Measurements from ENCODE around the gene ASPN. TPM values are rescaled to one million over a fixed set of nuclear protein-coding genes. Genes with fewer than 3 reads are reported as not detected.
A peak's percentile ranks its signal among the peaks of the same experiment; 100 is the strongest.

ASPN gene
- total and polyA plus RNA-seq, 9 of the 15 experiments (the other 6 are each of a cell fraction or from before 2014, with no cell fraction given): 0.03 to 0.07 TPM; not detected in 7

DNA sequence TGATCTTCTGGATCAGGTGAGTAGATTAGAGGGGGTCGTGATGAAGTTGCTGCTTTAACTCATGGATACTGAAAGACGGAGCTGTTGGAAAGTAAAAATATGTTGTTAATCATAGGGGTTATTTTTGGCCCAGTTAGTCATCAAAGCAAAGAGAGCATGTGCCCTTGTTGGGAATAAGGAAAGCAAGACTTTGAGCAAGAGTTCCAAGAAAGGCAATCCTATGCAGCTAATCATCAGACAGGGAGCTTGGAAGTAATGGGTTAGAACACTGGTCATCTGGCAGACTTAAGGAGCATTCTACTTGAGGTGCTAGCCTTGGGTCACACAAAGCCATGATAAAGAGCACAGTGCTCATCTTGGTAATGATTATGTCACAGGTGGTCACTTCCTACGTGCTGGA lies 18.3 kb downstream of the ASPN start:
- POLR2A ChIA-PET: interaction anchor here (0.7 to 0.8 kb wide), 2 partner anchors 9 to 426 kb away, joined by 3 to 4 read pairs; no protein-coding TSS in a partner anchor
- in situ Hi-C loops (cut with MboI): no loop called here

More for the DNA sequence above, 18.3 kb downstream of the ASPN start:
- Histone ChIP-seq H3K79me2 (ENCODE audit: control insufficient read depth, insufficient read depth, low read length) (no peaks in the 10 kb centered on the region), H3K27me3 (ENCODE audit: control insufficient read depth in 2 of 2, insufficient read depth in 2 of 2, low read length in 2 of 2) (no peaks in the 10 kb centered on the region), H3K36me3 (ENCODE audit: control insufficient read depth, insufficient read depth, low read length) (no peaks in the 10 kb centered on the region), H4K20me1 (replicated peaks; ENCODE audit: control insufficient read depth, insufficient read depth, low read length) (no peaks in the 10 kb centered on the region; the same call in 1 of the 2 replicates), H3K4me2 (ENCODE audit: insufficient read depth, low read length) (no peak overlapping the region), H3K4me3 (no peak overlapping the region), H3K27ac (ENCODE audit: extremely low read depth, low read depth, low read length) (no peak overlapping the region), H3K4me1 (replicated peaks in 1 of 2; ENCODE audit: control insufficient read depth in 2 of 2, insufficient read depth in 2 of 2, low read length in 2 of 2) (no peaks in the 10 kb centered on the region), H2AFZ (ENCODE audit: low read depth, low read length) (no peak overlapping the region), H3K9me3 (replicated peaks; ENCODE audit: control insufficient read depth, insufficient read depth, low read depth, low read length) (no peaks in the 10 kb centered on the region), H3K9ac (ENCODE audit: insufficient read depth in 1 of 2, low read depth in 2 of 2, low read length in 2 of 2) (no peak overlapping the region), H3K9me1 (ENCODE audit: control insufficient read depth, insufficient read depth, low read length) (no peaks in the 10 kb centered on the region)
- DNase-seq (ENCODE audit: extremely low read depth in 1 of 4, low spot score in 3 of 4) (no peak), FAIRE-seq (no peak), ATAC-seq (no peak)
- 30% methylated on average over 3 of the region's 3 CpGs for WGBS (ENCODE audit: insufficient coverage, low coverage, missing lambda C conversion rate)
- no TSS peak for BruUV-seq (replicated peaks)
- CTCF ChIA-PET (ENCODE audit: low intra/inter-chr PET ratio): no interaction called here
- TF ChIP-seq GABPB2 (CRISPR knock-in tag; conservative IDR thresholded peaks at IDR 0.05) (no peak), ZNF146 (CRISPR knock-in tag; IDR thresholded peaks at IDR 0.05; ENCODE audit: unreplicated experiment) (no peak), DPF2 (IDR thresholded peaks at IDR 0.05) (no peak), MEF2A (IDR thresholded peaks at IDR 0.05; ENCODE audit: control insufficient read depth, low read depth, low read length) (peak; percentile 76; the same call in 1 of the 2 replicates), ZSCAN32 (CRISPR knock-in tag; IDR thresholded peaks at IDR 0.05) (no peak), FOSL1 (tag; conservative IDR thresholded peaks at IDR 0.05) (peak; percentile 34; the same call in 1 of the 2 replicates), HNRNPL (IDR thresholded peaks at IDR 0.05; ENCODE audit: low read depth, low read length) (no peak)
- TF ChIP-seq, protein P1, sequence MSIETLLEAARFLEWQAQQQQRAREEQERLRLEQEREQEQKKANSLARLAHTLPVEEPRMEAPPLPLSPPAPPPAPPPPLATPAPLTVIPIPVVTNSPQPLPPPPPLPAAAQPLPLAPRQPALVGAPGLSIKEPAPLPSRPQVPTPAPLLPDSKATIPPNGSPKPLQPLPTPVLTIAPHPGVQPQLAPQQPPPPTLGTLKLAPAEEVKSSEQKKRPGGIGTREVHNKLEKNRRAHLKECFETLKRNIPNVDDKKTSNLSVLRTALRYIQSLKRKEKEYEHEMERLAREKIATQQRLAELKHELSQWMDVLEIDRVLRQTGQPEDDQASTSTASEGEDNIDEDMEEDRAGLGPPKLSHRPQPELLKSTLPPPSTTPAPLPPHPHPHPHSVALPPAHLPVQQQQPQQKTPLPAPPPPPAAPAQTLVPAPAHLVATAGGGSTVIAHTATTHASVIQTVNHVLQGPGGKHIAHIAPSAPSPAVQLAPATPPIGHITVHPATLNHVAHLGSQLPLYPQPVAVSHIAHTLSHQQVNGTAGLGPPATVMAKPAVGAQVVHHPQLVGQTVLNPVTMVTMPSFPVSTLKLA (conservative IDR thresholded peaks at IDR 0.05): no peak
- TF ChIP-seq, protein P2, sequence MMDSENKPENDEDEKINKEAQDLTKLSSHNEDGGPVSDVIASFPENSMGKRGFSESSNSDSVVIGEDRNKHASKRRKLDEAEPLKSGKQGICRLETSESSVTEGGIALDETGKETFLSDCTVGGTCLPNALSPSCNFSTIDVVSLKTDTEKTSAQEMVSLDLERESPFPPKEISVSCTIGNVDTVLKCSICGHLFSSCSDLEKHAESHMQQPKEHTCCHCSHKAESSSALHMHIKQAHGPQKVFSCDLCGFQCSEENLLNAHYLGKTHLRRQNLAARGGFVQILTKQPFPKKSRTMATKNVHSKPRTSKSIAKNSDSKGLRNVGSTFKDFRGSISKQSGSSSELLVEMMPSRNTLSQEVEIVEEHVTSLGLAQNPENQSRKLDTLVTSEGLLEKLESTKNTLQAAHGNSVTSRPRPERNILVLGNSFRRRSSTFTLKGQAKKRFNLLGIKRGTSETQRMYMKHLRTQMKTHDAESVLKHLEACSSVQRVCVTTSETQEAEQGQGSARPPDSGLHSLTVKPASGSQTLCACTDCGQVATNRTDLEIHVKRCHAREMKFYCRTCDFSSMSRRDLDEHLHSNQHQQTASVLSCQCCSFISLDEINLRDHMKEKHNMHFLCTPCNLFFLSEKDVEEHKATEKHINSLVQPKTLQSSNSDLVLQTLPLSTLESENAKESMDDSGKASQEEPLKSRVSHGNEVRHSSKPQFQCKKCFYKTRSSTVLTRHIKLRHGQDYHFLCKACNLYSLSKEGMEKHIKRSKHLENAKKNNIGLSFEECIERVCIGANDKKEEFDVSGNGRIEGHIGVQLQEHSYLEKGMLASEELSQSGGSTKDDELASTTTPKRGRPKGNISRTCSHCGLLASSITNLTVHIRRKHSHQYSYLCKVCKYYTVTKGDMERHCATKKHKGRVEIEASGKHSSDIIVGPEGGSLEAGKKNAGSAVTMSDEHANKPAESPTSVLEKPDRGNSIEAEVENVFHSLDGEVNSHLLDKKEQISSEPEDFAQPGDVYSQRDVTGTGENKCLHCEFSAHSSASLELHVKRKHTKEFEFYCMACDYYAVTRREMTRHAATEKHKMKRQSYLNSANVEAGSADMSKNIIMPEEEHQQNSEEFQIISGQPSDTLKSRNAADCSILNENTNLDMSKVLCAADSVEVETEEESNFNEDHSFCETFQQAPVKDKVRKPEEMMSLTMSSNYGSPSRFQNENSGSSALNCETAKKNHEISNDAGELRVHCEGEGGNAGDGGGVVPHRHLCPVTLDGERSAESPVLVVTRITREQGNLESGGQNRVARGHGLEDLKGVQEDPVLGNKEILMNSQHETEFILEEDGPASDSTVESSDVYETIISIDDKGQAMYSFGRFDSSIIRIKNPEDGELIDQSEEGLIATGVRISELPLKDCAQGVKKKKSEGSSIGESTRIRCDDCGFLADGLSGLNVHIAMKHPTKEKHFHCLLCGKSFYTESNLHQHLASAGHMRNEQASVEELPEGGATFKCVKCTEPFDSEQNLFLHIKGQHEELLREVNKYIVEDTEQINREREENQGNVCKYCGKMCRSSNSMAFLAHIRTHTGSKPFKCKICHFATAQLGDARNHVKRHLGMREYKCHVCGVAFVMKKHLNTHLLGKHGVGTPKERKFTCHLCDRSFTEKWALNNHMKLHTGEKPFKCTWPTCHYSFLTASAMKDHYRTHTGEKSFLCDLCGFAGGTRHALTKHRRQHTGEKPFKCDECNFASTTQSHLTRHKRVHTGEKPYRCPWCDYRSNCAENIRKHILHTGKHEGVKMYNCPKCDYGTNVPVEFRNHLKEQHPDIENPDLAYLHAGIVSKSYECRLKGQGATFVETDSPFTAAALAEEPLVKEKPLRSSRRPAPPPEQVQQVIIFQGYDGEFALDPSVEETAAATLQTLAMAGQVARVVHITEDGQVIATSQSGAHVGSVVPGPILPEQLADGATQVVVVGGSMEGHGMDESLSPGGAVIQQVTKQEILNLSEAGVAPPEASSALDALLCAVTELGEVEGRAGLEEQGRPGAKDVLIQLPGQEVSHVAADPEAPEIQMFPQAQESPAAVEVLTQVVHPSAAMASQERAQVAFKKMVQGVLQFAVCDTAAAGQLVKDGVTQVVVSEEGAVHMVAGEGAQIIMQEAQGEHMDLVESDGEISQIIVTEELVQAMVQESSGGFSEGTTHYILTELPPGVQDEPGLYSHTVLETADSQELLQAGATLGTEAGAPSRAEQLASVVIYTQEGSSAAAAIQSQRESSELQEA (IDR thresholded peaks at IDR 0.05; ENCODE audit: low read depth): no peak
- TF ChIP-seq, protein P3, sequence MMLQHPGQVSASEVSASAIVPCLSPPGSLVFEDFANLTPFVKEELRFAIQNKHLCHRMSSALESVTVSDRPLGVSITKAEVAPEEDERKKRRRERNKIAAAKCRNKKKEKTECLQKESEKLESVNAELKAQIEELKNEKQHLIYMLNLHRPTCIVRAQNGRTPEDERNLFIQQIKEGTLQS (IDR thresholded peaks at IDR 0.05): 0 out of 2 replicates have a peak, but pooled peaks have one; percentile 32
- TF ChIP-seq, protein P3 (CRISPR knock-in tag; conservative IDR thresholded peaks at IDR 0.05): no peak
- intact Hi-C loops (cut with micrococcal nuclease): loop anchor here (10.0 kb wide), 1 partner anchor 329 kb away; no protein-coding TSS in a partner anchor

Measured in K562 (cell line).